ENCODE measurements around the gene GOLGA3.
A peak's percentile ranks its signal among the peaks of the same experiment; 100 is the strongest.

Gene GOLGA3

GRCh38 chr12:132736913-132737312 lies 91.8 kb downstream of the GOLGA3 start:
- no peak for TF ChIP-seq CTCF (IDR thresholded peaks at IDR 0.05; ENCODE audit: low read length, missing control alignments)
- no peak for DNase-seq (ENCODE audit: low read depth)
- no peak overlapping the region for H3K4me3 ChIP-seq (replicated peaks; ENCODE audit: low read depth, low read length)

- no peak for TF ChIP-seq CTCF (IDR thresholded peaks at IDR 0.05; ENCODE audit: low read length, missing control alignments)
- no peak overlapping the region for H3K4me3 ChIP-seq (replicated peaks; ENCODE audit: low read depth, low read length)
- no peak for DNase-seq (ENCODE audit: low read depth)
Observed at GRCh38 chr12:132736378-132736777, 92.3 kb downstream of the GOLGA3 start.

GRCh38 chr12:132735496-132735895 lies 93.2 kb downstream of the GOLGA3 start:
- no peak overlapping the region for H3K4me3 ChIP-seq (replicated peaks; ENCODE audit: low read depth, low read length)
- TF ChIP-seq CTCF (IDR thresholded peaks at IDR 0.05; ENCODE audit: low read length, missing control alignments): no peak

GRCh38 chr12:132734206-132734605 lies 94.5 kb downstream of the GOLGA3 start:
- no peak overlapping the region for H3K4me3 ChIP-seq (replicated peaks; ENCODE audit: low read depth, low read length)
- TF ChIP-seq CTCF (IDR thresholded peaks at IDR 0.05; ENCODE audit: low read length, missing control alignments): no peak
- DNase-seq (ENCODE audit: low read depth): no peak

More at GRCh38 chr12:132735496-132735895, 93.2 kb downstream of the GOLGA3 start:
- DNase-seq (ENCODE audit: low read depth): no peak

GRCh38 chr12:132731574-132731973 lies 97.1 kb downstream of the GOLGA3 start:
- DNase-seq (ENCODE audit: low read depth): no peak
- TF ChIP-seq CTCF (IDR thresholded peaks at IDR 0.05; ENCODE audit: low read length, missing control alignments): no peak
- no peak overlapping the region for H3K4me3 ChIP-seq (replicated peaks; ENCODE audit: low read depth, low read length)

- no peak for TF ChIP-seq CTCF (IDR thresholded peaks at IDR 0.05; ENCODE audit: low read length, missing control alignments)
- no peak for DNase-seq (ENCODE audit: low read depth)
- H3K4me3 ChIP-seq (replicated peaks; ENCODE audit: low read depth, low read length): no peak overlapping the region
Observed at GRCh38 chr12:132730353-132730752, 98.3 kb downstream of the GOLGA3 start.

GRCh38 chr12:132729541-132730320 lies 98.9 kb downstream of the GOLGA3 start:
- TF ChIP-seq CTCF (IDR thresholded peaks at IDR 0.05; ENCODE audit: low read length, missing control alignments): no peak
- peak; percentile 26 for DNase-seq (ENCODE audit: low read depth)
- no peak overlapping the region for H3K4me3 ChIP-seq (replicated peaks; ENCODE audit: low read depth, low read length)

Measured in fibroblast of pulmonary artery (primary cell).